Measurements from ENCODE around the gene HMOX2. TPM values are rescaled to one million over a fixed set of nuclear protein-coding genes. Genes with fewer than 3 reads are reported as not detected.

Gene HMOX2
- total RNA-seq, 1 donor from 2014 or later, result 125 TPM

GRCh38 chr16:4515611-4516233, 39.5 kb downstream of the HMOX2 start:
- intact Hi-C loops (cut with DNase I), result no loop called here
- DNase-seq (no peak), ATAC-seq (ENCODE audit: poor library complexity) (no peak)

DNA sequence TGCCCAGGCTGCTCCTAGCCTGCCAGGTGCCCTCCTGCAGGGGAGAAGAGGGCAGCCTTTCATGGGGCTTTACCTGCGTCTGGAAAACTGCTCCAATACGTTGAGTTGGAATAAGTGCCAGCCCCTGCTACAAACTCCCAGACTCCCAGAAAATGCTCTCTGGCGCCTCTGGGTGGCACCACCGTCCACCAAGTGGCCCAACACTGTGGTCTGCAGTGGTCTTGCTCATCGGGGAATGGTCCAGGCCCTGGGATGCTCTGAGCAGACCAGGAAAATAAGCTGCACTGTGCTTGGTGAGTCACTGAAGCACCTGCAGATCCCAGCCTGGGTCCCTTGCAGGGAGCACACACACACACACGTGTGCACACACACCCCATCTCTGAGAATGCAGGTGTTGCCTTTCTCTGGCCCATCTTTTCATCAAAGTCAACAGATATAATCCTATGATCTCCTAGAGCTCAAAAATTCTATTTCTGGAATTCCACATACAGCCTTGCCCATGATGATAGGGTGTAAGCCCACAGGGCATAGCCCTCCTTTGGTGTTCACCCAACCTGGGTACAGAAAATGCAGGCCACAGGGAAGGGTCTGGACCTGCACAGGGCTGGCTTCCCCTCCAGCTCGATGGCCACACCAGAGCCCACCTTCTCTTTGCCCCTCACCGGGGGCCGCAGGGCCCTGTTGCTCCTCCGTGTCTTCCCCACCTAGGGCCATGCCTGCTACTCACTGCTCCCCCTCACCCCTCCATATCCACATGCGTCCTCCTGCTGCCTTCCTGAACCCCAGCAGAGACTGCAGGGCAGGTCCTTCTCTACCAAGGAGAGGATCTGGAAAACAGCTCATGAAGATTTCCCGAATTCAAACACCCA, 41.8 kb downstream of the HMOX2 start:
- DNase-seq (no peak), ATAC-seq (ENCODE audit: poor library complexity) (peak; percentile 18)
- intact Hi-C loops (cut with DNase I), result no loop called here

- DNase-seq (no peak), ATAC-seq (ENCODE audit: poor library complexity) (no peak)
- intact Hi-C loops (cut with DNase I), result no loop called here
These were observed 43.3 kb downstream of the HMOX2 start for GRCh38 chr16:4519274-4520058.

DNA sequence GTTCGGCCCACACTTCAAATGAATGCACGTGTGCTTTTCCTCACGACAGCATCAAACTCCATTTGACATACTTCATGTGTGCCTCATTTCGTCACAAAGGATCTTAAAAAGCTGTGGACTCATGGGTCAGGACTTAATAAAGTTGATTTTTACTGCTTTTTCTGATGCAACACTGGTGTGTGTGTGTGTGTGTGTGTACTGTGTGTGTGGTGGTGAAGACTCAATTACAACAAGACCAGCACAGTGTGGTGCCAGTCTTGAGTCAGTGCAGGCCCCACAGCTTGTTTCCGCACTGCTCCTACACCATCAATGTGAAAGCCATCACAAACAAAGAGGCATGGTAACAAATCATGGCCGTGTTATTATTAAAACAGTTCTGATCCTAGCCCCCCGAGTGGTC, 44.7 kb downstream of the HMOX2 start:
- ATAC-seq (ENCODE audit: poor library complexity) (no peak), DNase-seq (no peak)
- intact Hi-C loops (cut with DNase I), result no loop called here

GRCh38 chr16:4522051-4522581, 45.9 kb downstream of the HMOX2 start:
- intact Hi-C loops (cut with DNase I), result no loop called here
- ATAC-seq (ENCODE audit: poor library complexity) (peak; percentile 47), DNase-seq (peak; percentile 65)

GRCh38 chr16:4523686-4524085, 47.5 kb downstream of the HMOX2 start:
- ATAC-seq (ENCODE audit: poor library complexity), result peak; percentile 11
- intact Hi-C loops (cut with DNase I), result no loop called here
- no peak for DNase-seq

DNA sequence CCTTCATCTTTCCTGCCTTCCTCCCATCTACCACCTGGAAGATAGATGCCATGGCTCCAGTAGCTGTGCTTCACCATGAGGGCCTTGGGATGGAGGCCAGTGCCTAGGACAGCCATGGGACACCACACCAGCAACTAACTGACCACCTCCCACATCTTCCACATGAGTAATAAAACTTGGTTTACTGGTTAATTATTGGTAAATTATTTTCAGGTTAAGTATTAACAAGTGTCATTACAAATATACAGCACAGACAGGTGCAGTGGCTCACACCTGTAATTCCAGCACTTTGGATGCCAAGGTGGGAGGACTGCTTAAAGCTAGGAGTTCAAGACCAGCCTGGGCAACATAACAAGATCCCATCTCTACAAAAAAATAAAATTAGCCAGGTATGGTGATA, 48.4 kb downstream of the HMOX2 start:
- DNase-seq (no peak), ATAC-seq (ENCODE audit: poor library complexity) (no peak)
- intact Hi-C loops (cut with DNase I), result no loop called here

GRCh38 chr16:4525069-4525468, 48.9 kb downstream of the HMOX2 start:
- ATAC-seq (ENCODE audit: poor library complexity) (peak; percentile 19), DNase-seq (no peak)
- intact Hi-C loops (cut with DNase I), result no loop called here

GRCh38 chr16:4525634-4526277, 49.6 kb downstream of the HMOX2 start:
- no peak for DNase-seq
- no peak for ATAC-seq (ENCODE audit: poor library complexity)

DNA sequence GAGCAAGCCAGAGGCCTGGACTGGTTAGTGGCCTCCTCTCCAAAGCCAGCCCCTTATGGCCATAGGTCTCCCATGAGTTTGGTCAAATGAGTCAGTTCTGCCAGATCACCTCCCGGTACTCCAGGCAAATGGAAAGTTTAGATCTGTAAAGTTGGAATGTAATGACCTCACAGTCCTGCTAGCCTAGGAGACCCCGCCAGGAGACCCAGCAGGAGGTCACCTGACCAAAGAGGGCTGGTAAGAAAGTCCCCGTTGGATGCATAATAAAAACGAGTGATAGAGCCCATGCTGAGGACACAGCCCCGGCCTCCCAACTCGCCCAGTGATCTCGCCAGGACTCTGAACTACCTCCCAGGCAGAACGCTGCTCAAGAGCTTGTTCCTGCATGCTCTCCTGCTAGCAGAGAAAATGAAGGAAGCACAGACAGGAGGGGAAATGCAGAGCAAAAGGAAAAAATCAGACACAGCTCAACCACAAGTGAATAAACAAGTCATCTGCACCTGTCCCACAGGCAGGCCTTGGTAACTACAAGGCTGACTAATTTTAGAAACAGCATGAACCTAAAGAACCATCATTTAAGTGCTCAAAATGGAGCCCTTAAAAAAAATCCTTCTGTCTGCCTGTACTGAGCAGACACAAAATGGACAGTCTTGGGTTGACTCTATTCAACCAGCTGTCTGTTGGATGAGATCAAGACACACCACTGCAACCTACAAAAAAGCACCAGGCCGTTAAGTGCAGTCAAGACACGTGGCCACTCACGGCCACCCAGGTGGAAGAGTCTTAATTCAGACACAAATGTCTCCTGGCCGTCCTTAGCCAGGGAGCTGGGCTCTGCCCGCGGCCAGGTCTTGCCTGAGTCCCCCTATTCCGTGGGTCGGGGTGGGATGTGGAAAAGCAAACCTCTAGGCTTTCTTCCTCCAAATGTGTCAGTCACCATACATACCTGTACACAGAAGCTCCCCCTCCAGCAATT, 53.2 kb downstream of the HMOX2 start:
- ATAC-seq (ENCODE audit: poor library complexity) (no peak), DNase-seq (no peak)
- intact Hi-C loops (cut with DNase I), result no loop called here

More at GRCh38 chr16:4525634-4526277, 49.6 kb downstream of the HMOX2 start:
- intact Hi-C loops (cut with DNase I), result no loop called here

DNA sequence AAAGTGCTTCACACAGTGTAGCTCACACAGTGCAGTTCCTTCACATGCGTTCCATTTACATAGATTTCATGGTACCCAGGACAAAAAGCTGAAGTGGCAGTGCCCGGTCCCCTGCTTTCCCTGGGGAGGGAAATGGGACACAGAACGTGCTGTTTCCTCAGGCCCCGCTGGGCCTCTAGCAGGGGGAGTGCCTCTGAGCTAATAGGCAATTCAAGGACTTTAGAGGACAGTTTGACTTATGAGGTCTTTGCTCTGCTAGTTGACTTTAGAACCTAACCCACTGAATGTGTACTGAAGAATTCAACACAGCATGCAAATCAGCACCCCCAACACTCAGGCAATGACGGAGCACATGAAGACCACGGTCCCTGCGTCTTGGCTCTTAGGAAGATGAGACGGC, 55.6 kb downstream of the HMOX2 start:
- intact Hi-C loops (cut with DNase I), result no loop called here
- no peak for ATAC-seq (ENCODE audit: poor library complexity)
- no peak for DNase-seq

- intact Hi-C loops (cut with DNase I), result no loop called here
- ATAC-seq (ENCODE audit: poor library complexity), result no peak
- DNase-seq, result no peak
These were observed 56.0 kb downstream of the HMOX2 start for GRCh38 chr16:4532238-4532637.

DNA sequence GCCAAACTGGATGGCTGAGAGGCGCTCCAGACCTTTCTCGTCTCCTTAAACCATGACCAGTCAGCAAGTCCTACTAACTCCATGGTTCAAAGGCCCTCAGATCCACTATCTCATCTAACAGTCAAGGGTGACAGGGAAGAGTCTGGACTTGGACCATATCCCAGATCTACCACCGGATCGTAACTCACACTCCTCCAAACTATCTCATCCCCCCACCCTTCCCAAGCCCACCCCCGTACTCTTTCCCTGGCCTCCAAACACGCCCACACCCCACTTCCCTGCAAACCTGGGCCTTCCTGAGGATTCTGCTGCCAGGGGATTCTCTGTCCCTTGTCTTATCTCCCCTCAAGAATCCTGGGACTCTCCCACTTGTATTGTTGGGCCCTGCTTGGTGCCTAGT, 57.3 kb downstream of the HMOX2 start:
- no peak for DNase-seq
- intact Hi-C loops (cut with DNase I), result no loop called here
- no peak for ATAC-seq (ENCODE audit: poor library complexity)

- DNase-seq (no peak), ATAC-seq (ENCODE audit: poor library complexity) (no peak)
- intact Hi-C loops (cut with DNase I), result no loop called here
These were observed 58.1 kb downstream of the HMOX2 start for GRCh38 chr16:4534151-4534790.

- intact Hi-C loops (cut with DNase I), result no loop called here
- DNase-seq (no peak), ATAC-seq (ENCODE audit: poor library complexity) (no peak)
These were observed 59.5 kb downstream of the HMOX2 start for GRCh38 chr16:4535627-4536108.

GRCh38 chr16:4536391-4537106, 60.4 kb downstream of the HMOX2 start:
- ATAC-seq (ENCODE audit: poor library complexity), result no peak
- DNase-seq, result no peak
- intact Hi-C loops (cut with DNase I), result no loop called here
